IPS-18a (cell line): ENCODE results near the gene SINHCAF.

Experiments used
- H3K27ac ChIP-seq: one replicate; pipeline ENCODE4 v1.5.1; 2013; ENCODE audit warnings: low read length
- H3K27me3 ChIP-seq: one replicate; pipeline ENCODE4 v1.6.1; 2013; ENCODE audit warnings: mild to moderate bottlenecking, low read length; ENCODE audit not compliant: control insufficient read depth, insufficient read depth
- H3K36me3 ChIP-seq: one replicate; pipeline ENCODE4 v1.6.1; 2013; ENCODE audit warnings: low read depth, low read length; ENCODE audit not compliant: control insufficient read depth
- H3K4me1 ChIP-seq: one replicate; pipeline ENCODE4 v1.6.1; 2013; ENCODE audit warnings: low read depth, low read length; ENCODE audit not compliant: control insufficient read depth
- H3K4me3 ChIP-seq: one replicate; pipeline ENCODE4 v1.5.1; 2013; ENCODE audit warnings: low read length
- H3K9ac ChIP-seq: one replicate; pipeline ENCODE4 v1.6.1; 2013; ENCODE audit warnings: mild to moderate bottlenecking, low read length, moderate library complexity
- H3K9me3 ChIP-seq: one replicate; pipeline ENCODE4 v1.6.1; 2013; ENCODE audit warnings: low read depth, low read length; ENCODE audit not compliant: control insufficient read depth

Gene SINHCAF

GRCh38 chr12:31301311-31301710 lies 24.6 kb downstream of the SINHCAF start:
- Histone ChIP-seq H3K9ac (no peak overlapping the region), H3K9me3 (no peaks in the 10 kb centered on the region), H3K4me3 (no peak overlapping the region), H3K36me3 (peaks cover 79% of the 10 kb centered on the region), H3K4me1 (peaks cover 3% of the 10 kb centered on the region), H3K27me3 (no peaks in the 10 kb centered on the region), H3K27ac (no peak overlapping the region)

DNA sequence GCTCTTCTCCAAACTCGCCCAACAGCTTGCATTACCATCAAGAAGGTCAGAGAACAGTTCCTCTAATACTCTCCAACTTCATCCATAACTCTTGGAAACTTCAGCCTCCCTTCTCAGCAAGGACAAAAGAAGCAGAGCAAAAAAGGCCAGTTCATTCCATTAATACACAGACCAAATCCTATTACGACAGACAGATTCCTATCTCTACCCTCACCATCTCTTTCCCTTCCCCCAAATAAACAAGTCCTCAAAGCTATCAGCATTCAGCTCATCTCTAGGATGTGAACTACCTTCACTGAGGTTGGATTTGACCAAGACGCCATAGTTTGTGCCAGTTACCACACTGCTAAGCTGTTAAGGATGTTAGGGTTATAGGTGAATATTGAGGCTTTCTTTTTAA lies 25.2 kb downstream of the SINHCAF start:
- Histone ChIP-seq H3K9me3 (no peaks in the 10 kb centered on the region), H3K4me1 (peaks cover 3% of the 10 kb centered on the region), H3K27me3 (no peaks in the 10 kb centered on the region), H3K4me3 (no peak overlapping the region), H3K9ac (no peak overlapping the region), H3K27ac (no peak overlapping the region), H3K36me3 (peaks cover 82% of the 10 kb centered on the region)

DNA sequence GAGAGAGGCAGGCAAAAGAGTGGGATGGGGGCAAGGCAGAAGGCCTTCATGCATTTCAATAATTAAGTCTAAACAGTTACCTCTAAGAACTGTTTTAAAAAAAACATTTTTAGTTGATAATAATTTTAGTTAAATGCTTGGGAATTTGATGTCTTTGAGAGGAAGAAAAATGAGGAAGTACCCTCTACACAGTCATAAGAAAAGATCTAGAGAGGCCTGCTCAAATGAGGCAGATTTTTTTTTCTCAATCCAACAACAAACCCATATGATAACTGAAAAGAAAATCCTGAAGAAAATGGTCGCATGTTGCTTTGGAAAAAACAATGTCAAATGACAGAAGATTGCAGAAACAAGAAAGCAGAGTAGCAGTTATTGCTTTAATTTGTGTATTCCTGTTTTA lies 25.6 kb downstream of the SINHCAF start:
- H3K27ac ChIP-seq = no peak overlapping the region
- peaks cover 82% of the 10 kb centered on the region for H3K36me3 ChIP-seq

DNA sequence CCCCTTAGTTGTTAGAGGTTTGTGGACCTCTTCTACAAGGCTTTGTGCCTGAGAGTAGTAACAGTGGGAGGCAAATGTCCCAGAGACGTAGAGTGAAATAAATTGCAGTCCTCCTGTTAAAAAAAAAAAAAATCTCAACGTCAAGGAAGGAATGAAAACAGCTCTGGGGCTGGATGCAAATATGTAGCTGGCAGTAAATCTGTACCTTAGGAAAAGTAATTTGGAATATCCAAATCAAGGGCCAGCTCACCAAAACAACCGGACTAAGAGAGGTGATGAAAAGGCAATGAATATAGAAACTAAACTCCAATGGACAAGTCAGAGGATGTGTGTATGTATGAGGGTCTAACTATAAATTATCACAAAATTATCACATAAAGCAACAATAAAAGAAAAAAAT lies 27.0 kb downstream of the SINHCAF start:
- Histone ChIP-seq H3K27me3 (no peaks in the 10 kb centered on the region), H3K36me3 (peaks cover 82% of the 10 kb centered on the region), H3K27ac (no peak overlapping the region), H3K4me3 (no peak overlapping the region), H3K9me3 (no peaks in the 10 kb centered on the region), H3K9ac (no peak overlapping the region), H3K4me1 (peaks cover 3% of the 10 kb centered on the region)

More for the DNA sequence above, 25.6 kb downstream of the SINHCAF start:
- Histone ChIP-seq H3K27me3 (no peaks in the 10 kb centered on the region), H3K9me3 (no peaks in the 10 kb centered on the region), H3K4me3 (no peak overlapping the region), H3K9ac (no peak overlapping the region), H3K4me1 (peaks cover 3% of the 10 kb centered on the region)

DNA sequence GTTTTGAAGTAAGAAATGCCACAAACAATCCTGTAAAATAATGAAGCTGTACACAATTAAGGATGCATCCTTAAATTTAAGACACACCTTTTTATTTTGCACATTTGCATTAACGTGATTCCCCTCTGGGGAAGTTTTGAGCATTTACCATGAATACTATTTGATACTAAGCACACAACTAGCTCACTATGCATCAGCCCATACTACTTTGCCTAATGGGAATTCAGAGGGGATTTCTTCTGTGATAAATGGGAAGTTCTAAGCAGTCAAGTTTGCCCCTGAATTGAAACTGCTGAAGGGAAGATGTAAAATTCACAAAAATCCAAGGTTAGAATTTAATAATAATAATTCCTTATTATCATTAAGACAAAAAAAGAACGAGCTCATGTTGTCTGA lies 27.4 kb downstream of the SINHCAF start:
- Histone ChIP-seq H3K27ac (no peak overlapping the region), H3K4me1 (peaks cover 3% of the 10 kb centered on the region), H3K9ac (no peak overlapping the region), H3K27me3 (no peaks in the 10 kb centered on the region), H3K9me3 (no peaks in the 10 kb centered on the region), H3K36me3 (peaks cover 82% of the 10 kb centered on the region), H3K4me3 (no peak overlapping the region)

- no peak overlapping the region for H3K27ac ChIP-seq
- peaks cover 3% of the 10 kb centered on the region for H3K4me1 ChIP-seq
- H3K4me3 ChIP-seq = no peak overlapping the region
- no peak overlapping the region for H3K9ac ChIP-seq
- H3K36me3 ChIP-seq = peaks cover 82% of the 10 kb centered on the region
- H3K27me3 ChIP-seq = no peaks in the 10 kb centered on the region
- no peaks in the 10 kb centered on the region for H3K9me3 ChIP-seq
Observed at GRCh38 chr12:31297572-31298514, 28.1 kb downstream of the SINHCAF start.

DNA sequence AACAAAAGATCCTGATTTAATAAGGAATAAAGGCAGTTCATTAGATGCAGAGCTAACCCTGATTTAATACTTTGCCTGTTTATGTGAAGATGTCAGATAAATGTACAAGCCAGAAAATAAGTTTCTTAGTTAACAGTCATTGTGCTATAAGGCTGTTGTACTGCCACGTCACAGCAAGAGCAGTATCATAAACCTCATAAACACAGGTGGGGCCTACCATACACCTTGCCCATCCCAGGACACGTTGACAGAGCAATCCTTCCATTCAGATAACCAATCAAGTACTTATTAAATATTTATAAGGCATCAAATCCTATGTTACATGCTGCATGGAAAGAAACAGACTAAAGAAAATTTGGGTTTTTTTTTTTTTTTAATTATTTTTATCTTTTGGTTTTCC lies 36.5 kb downstream of the SINHCAF start:
- Histone ChIP-seq H3K27ac (no peak overlapping the region), H3K4me3 (no peak overlapping the region), H3K9ac (no peak overlapping the region), H3K9me3 (no peaks in the 10 kb centered on the region), H3K36me3 (peaks cover 98% of the 10 kb centered on the region), H3K4me1 (no peaks in the 10 kb centered on the region), H3K27me3 (no peaks in the 10 kb centered on the region)

- H3K27me3 ChIP-seq = no peaks in the 10 kb centered on the region
- no peak overlapping the region for H3K27ac ChIP-seq
- no peaks in the 10 kb centered on the region for H3K4me1 ChIP-seq
- no peak overlapping the region for H3K4me3 ChIP-seq
- H3K36me3 ChIP-seq = peaks cover 98% of the 10 kb centered on the region
- no peaks in the 10 kb centered on the region for H3K9me3 ChIP-seq
- H3K9ac ChIP-seq = no peak overlapping the region
Observed at GRCh38 chr12:31288381-31288780, 37.6 kb downstream of the SINHCAF start.

- H3K27ac ChIP-seq = no peak overlapping the region
- H3K9ac ChIP-seq = no peak overlapping the region
- peaks cover 10% of the 10 kb centered on the region for H3K4me1 ChIP-seq
- H3K27me3 ChIP-seq = no peaks in the 10 kb centered on the region
- H3K36me3 ChIP-seq = peaks cover 60% of the 10 kb centered on the region
- no peaks in the 10 kb centered on the region for H3K9me3 ChIP-seq
- H3K4me3 ChIP-seq = no peak overlapping the region
Observed at GRCh38 chr12:31280183-31280582, 45.8 kb downstream of the SINHCAF start.

DNA sequence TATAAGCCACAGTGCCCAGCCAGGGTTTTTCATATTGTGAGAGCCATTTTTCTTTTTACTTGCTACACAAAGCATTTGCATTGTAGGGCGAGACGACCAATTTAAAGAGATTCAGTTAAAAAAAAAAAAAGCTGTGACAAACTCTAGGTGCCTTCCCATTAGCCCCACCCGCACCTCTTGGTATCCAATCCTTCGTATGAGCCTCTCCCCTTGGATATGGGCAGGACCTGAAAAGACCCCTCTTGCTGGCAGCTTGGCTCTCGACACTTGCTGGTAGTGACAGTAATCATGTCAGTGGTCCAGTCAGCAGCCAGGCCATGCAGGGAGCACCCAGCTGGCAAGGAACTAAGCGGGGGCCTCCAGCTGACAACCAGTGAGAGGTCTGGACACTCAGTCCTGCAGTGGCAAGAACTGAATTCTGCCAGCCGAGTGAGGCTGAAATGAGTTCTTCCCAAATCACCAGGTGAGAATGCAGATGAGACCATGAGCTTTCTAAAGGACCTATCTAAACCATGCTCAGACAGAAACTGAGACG lies 46.5 kb downstream of the SINHCAF start:
- Histone ChIP-seq H3K4me3 (no peak overlapping the region), H3K9ac (no peak overlapping the region), H3K9me3 (no peaks in the 10 kb centered on the region), H3K4me1 (peaks cover 10% of the 10 kb centered on the region), H3K36me3 (peaks cover 53% of the 10 kb centered on the region), H3K27me3 (no peaks in the 10 kb centered on the region), H3K27ac (no peak overlapping the region)

DNA sequence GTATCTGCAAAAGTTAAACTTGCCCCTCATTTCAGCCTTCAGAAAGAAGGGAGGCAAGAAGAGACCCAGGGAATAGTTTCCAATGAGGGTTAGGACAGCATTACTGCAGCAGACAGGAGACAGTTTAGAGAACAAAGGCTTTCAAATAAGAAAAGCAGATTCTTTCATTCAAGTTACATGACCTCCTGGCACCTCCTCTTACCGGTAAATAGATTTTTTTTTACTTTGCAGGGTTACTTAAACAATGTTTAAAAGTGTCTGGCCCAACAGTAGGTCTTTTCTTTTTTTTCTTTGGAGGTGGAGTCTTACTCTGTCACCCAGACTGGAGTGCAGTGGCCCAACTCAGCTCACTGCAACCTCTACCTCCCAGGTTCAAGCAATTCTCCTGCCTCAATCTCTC lies 47.1 kb downstream of the SINHCAF start:
- Histone ChIP-seq H3K9ac (no peak overlapping the region), H3K4me1 (peaks cover 10% of the 10 kb centered on the region), H3K36me3 (peaks cover 47% of the 10 kb centered on the region), H3K9me3 (no peaks in the 10 kb centered on the region), H3K27ac (no peak overlapping the region), H3K27me3 (no peaks in the 10 kb centered on the region), H3K4me3 (no peak overlapping the region)

DNA sequence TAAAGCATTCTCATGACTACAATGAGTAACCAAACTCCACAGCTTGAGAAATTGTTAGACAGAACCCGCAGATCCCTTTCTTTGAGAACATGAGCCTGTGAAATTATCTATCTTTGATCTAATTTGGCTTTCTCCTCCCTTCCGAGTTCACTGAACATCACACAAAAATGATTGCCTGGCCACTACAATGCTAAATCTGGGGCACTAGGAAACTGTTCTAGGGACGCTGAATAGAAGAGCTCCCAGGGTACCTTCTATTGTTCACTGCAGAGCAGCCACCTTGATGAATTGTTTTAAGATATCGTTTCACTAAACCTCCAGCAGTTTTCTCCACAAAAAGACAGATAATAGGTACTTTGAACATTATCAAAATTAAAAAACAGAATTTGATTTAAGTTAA lies 47.5 kb downstream of the SINHCAF start:
- no peak overlapping the region for H3K9ac ChIP-seq
- no peaks in the 10 kb centered on the region for H3K27me3 ChIP-seq
- H3K4me1 ChIP-seq = peaks cover 10% of the 10 kb centered on the region
- no peaks in the 10 kb centered on the region for H3K9me3 ChIP-seq
- peaks cover 43% of the 10 kb centered on the region for H3K36me3 ChIP-seq
- H3K4me3 ChIP-seq = no peak overlapping the region
- H3K27ac ChIP-seq = no peak overlapping the region
